ENCODE measurements around the gene IGF2R. TPM values are rescaled to one million over a fixed set of nuclear protein-coding genes. Genes with fewer than 3 reads are reported as not detected.

Gene IGF2R
- polyA plus RNA-seq, 1 donor (not counting 4 experiments of a cell fraction or from before 2014, with no cell fraction given) = 40.9 TPM

- no peaks in the 10 kb centered on the region for H3K27me3 ChIP-seq (ENCODE audit: control insufficient read depth, extremely low read depth, insufficient read depth, low read length)
- peaks cover 28 to 38% of the 10 kb centered on the region in 2 experiments for H3K36me3 ChIP-seq (ENCODE audit: control insufficient read depth in 2 of 2, extremely low read depth in 1 of 2, insufficient read depth in 2 of 2, low read length in 2 of 2)
- H3K9me1 ChIP-seq (ENCODE audit: control insufficient read depth, extremely low read depth, insufficient read depth, low read length) = no peaks in the 10 kb centered on the region
- no peak overlapping the region for H3K4me2 ChIP-seq (ENCODE audit: control insufficient read depth, extremely low read depth, insufficient read depth, low read depth, low read length)
- dilution Hi-C loops (cut with MboI; ENCODE audit: extremely low pct_ligation_motif_present, low sequenced_read_pairs) = no loop called here
- FAIRE-seq (no peak), DNase-seq (ENCODE audit: low read depth, low spot score) (no peak)
- no peaks in the 10 kb centered on the region for H4K20me1 ChIP-seq (ENCODE audit: control insufficient read depth, extremely low read depth, insufficient read depth, low read length)
- no peak overlapping the region for H3K27ac ChIP-seq (ENCODE audit: control insufficient read depth, insufficient read depth, low read length)
- no peaks in the 10 kb centered on the region for H3K9me3 ChIP-seq (ENCODE audit: control insufficient read depth, low read depth, low read length)
- H3K79me2 ChIP-seq (ENCODE audit: control insufficient read depth, insufficient read depth, low read length) = no peaks in the 10 kb centered on the region
- H3K9ac ChIP-seq (ENCODE audit: control insufficient read depth, extremely low read depth, insufficient read depth, low read length) = no peak overlapping the region
- no peaks in the 10 kb centered on the region for H3K4me1 ChIP-seq (ENCODE audit: control insufficient read depth, extremely low read depth, insufficient read depth, low read length)
- no peak overlapping the region for H2AFZ ChIP-seq (ENCODE audit: control insufficient read depth, low read length)
- TF ChIP-seq CTCF (optimal IDR thresholded peaks at IDR 0.05 in 1 of 3, IDR thresholded peaks at IDR 0.05 in 1 of 3, conservative IDR thresholded peaks at IDR 0.05 in 1 of 3; ENCODE audit: extremely low read depth in 1 of 3, insufficient read depth in 2 of 3, low read length in 3 of 3) = no peak
- TF ChIP-seq EZH2 (IDR thresholded peaks at IDR 0.05; ENCODE audit: low read length) = no peak
- H3K4me3 ChIP-seq (ENCODE audit: control insufficient read depth in 2 of 3, extremely low read depth in 1 of 3, insufficient read depth in 2 of 3, low read depth in 1 of 3, low read length in 3 of 3) = no peak overlapping the region
These were observed 136.1 kb downstream of the IGF2R start for GRCh38 chr6:160104821-160105517.

- no peaks in the 10 kb centered on the region for H3K9me3 ChIP-seq (ENCODE audit: control insufficient read depth, low read depth, low read length)
- dilution Hi-C loops (cut with MboI; ENCODE audit: extremely low pct_ligation_motif_present, low sequenced_read_pairs) = no loop called here
- H4K20me1 ChIP-seq (ENCODE audit: control insufficient read depth, extremely low read depth, insufficient read depth, low read length) = no peaks in the 10 kb centered on the region
- H3K27me3 ChIP-seq (ENCODE audit: control insufficient read depth, extremely low read depth, insufficient read depth, low read length) = no peaks in the 10 kb centered on the region
- no peaks in the 10 kb centered on the region for H3K4me1 ChIP-seq (ENCODE audit: control insufficient read depth, extremely low read depth, insufficient read depth, low read length)
- TF ChIP-seq EZH2 (IDR thresholded peaks at IDR 0.05; ENCODE audit: low read length) = no peak
- no peak for TF ChIP-seq CTCF (optimal IDR thresholded peaks at IDR 0.05 in 1 of 3, IDR thresholded peaks at IDR 0.05 in 1 of 3, conservative IDR thresholded peaks at IDR 0.05 in 1 of 3; ENCODE audit: extremely low read depth in 1 of 3, insufficient read depth in 2 of 3, low read length in 3 of 3)
- H3K36me3 ChIP-seq (ENCODE audit: control insufficient read depth in 2 of 2, extremely low read depth in 1 of 2, insufficient read depth in 2 of 2, low read length in 2 of 2) = peaks cover 31 to 38% of the 10 kb centered on the region in 2 experiments
- no peak overlapping the region for H3K9ac ChIP-seq (ENCODE audit: control insufficient read depth, extremely low read depth, insufficient read depth, low read length)
- H3K27ac ChIP-seq (ENCODE audit: control insufficient read depth, insufficient read depth, low read length) = no peak overlapping the region
- no peak for FAIRE-seq
- H3K9me1 ChIP-seq (ENCODE audit: control insufficient read depth, extremely low read depth, insufficient read depth, low read length) = no peaks in the 10 kb centered on the region
- no peak overlapping the region for H2AFZ ChIP-seq (ENCODE audit: control insufficient read depth, low read length)
- no peak overlapping the region for H3K4me3 ChIP-seq (ENCODE audit: control insufficient read depth in 2 of 3, extremely low read depth in 1 of 3, insufficient read depth in 2 of 3, low read depth in 1 of 3, low read length in 3 of 3)
- H3K4me2 ChIP-seq (ENCODE audit: control insufficient read depth, extremely low read depth, insufficient read depth, low read depth, low read length) = no peak overlapping the region
- H3K79me2 ChIP-seq (ENCODE audit: control insufficient read depth, insufficient read depth, low read length) = no peaks in the 10 kb centered on the region
- no peak for DNase-seq (ENCODE audit: low read depth, low spot score)
These were observed 137.1 kb downstream of the IGF2R start for GRCh38 chr6:160106010-160106409.

Data from keratinocyte (primary cell).